DOHH2 (cell line): ENCODE results near the gene CNTF.

Experiments
- H3F3A ChIP-seq: fragments of 200-600 bp; sonication (generic), shearing (Covaris generic); 2 replicates; pipeline ENCODE4 v1.6.0; 2016; ENCODE audit warnings: antibody characterized with exemption, mild to moderate bottlenecking; ENCODE audit not compliant: control insufficient read depth, insufficient read depth
- H3K27ac ChIP-seq: fragments of 200-600 bp; sonication (generic); 2 replicates; pipeline ENCODE4 v1.5.1; 2014; ENCODE audit warnings: low read depth, mild to moderate bottlenecking, low read length, moderate library complexity
- H3K27me3 ChIP-seq: fragments of 200-600 bp; sonication (generic); 2 replicates; pipeline ENCODE4 v1.6.1; 2014; ENCODE audit warnings: mild to moderate bottlenecking, low read length, mixed read lengths; ENCODE audit not compliant: control insufficient read depth
- H3K36me3 ChIP-seq: fragments of 200-600 bp; sonication (generic); 2 replicates; pipeline ENCODE4 v1.6.1; 2014; ENCODE audit warnings: mild to moderate bottlenecking, low read length, moderate library complexity, mixed read lengths; ENCODE audit not compliant: control insufficient read depth
- H3K4me1 ChIP-seq: fragments of 200-600 bp; sonication (generic); 2 replicates; pipeline ENCODE4 v1.6.1; 2014; ENCODE audit warnings: mild to moderate bottlenecking, low read length, mixed read lengths; ENCODE audit not compliant: control insufficient read depth
- H3K4me2 ChIP-seq: fragments of 200-600 bp; sonication (generic); 2 replicates; pipeline ENCODE4 v1.6.0; 2014; ENCODE audit warnings: mild to moderate bottlenecking, low read length, moderate library complexity
- H3K4me3 ChIP-seq: fragments of 200-600 bp; sonication (generic); 2 replicates; pipeline ENCODE4 v1.5.1; 2014; ENCODE audit warnings: mild to moderate bottlenecking, low read length, mixed read lengths
- H3K79me2 ChIP-seq: fragments of 200-600 bp; sonication (generic); 2 replicates; pipeline ENCODE4 v1.6.1; 2014; ENCODE audit warnings: mild to moderate bottlenecking, low read length, mixed read lengths; ENCODE audit not compliant: control insufficient read depth
- H3K9me2 ChIP-seq: fragments of 200-600 bp; sonication (generic); replicated peaks from 2 replicates; pipeline ENCODE4 v1.6.1; 2014; ENCODE audit warnings: mild to moderate bottlenecking, low read length, mixed read lengths; ENCODE audit not compliant: control insufficient read depth
- H3K9me3 ChIP-seq: fragments of 200-600 bp; sonication (generic); 2 replicates; pipeline ENCODE4 v1.6.1; 2014; ENCODE audit warnings: antibody characterized with exemption, low read length, mixed read lengths; ENCODE audit not compliant: control insufficient read depth, insufficient read depth
- H4K20me1 ChIP-seq: fragments of 200-600 bp; sonication (generic); 2 replicates; pipeline ENCODE4 v1.6.0; 2014; ENCODE audit warnings: low read depth, mild to moderate bottlenecking, antibody characterized with exemption, low read length, moderate library complexity; ENCODE audit not compliant: control insufficient read depth, insufficient read depth
- EZH2phosphoT487 ChIP-seq: fragments of 200-600 bp; sonication (generic); IDR thresholded peaks from 2 replicates; pipeline ENCODE4 v1.6.1; 2017; ENCODE audit warnings: borderline replicate concordance, mild to moderate bottlenecking, antibody characterized with exemption, low read length, moderate library complexity, mixed read lengths
- TF ChIP-seq, protein P1 (sequence below): fragments of 200-600 bp; sonication (generic); IDR thresholded peaks from one replicate; pipeline ENCODE4 v1.5.1; 2014; ENCODE audit warnings: antibody characterized with exemption, mild to moderate bottlenecking, low read depth, low read length; ENCODE audit not compliant: poor library complexity, severe bottlenecking

The CNTF gene

DNA sequence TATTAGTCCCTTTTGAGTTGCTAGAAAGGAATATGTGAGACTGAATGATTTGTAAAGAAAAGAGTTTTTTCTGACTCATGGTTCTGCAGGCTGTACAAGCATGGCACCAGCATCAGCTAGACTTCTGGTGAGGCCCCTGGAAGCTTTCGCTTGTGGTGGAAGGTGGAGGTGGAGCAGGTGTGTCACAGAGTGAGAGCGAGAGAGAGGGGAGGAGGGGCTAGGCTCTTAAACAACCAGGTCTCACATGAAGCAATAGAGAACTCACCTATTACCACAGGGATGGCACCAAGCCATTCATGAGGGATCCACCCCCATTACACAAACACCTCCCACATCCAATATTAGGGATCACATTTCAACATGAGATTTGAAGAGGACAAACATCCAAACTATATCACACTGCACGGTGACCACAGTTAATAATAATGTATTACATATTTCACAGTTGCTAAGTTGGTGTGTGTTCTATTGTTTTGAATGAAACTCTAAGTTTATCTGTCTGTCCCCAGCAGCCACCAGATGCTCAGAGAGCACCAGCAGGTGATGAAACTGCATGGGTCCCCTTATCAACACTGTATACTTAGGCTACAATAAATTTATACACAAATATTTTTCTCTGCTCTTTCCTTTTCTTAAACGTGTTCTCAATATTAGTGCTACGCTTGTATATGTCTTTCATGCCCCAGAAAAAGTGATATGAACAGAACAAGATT, 29.5 kb upstream of the CNTF start:
- no peak overlapping the region for H3K4me2 ChIP-seq
- no peak overlapping the region for H3K4me3 ChIP-seq
- H3K9me2 ChIP-seq, result no peaks in the 10 kb centered on the region
- H4K20me1 ChIP-seq, result peaks cover 17% of the 10 kb centered on the region
- H3K79me2 ChIP-seq, result peaks cover 99% of the 10 kb centered on the region
- TF ChIP-seq, protein P1, sequence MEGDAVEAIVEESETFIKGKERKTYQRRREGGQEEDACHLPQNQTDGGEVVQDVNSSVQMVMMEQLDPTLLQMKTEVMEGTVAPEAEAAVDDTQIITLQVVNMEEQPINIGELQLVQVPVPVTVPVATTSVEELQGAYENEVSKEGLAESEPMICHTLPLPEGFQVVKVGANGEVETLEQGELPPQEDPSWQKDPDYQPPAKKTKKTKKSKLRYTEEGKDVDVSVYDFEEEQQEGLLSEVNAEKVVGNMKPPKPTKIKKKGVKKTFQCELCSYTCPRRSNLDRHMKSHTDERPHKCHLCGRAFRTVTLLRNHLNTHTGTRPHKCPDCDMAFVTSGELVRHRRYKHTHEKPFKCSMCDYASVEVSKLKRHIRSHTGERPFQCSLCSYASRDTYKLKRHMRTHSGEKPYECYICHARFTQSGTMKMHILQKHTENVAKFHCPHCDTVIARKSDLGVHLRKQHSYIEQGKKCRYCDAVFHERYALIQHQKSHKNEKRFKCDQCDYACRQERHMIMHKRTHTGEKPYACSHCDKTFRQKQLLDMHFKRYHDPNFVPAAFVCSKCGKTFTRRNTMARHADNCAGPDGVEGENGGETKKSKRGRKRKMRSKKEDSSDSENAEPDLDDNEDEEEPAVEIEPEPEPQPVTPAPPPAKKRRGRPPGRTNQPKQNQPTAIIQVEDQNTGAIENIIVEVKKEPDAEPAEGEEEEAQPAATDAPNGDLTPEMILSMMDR, result no peak
- no peak for TF ChIP-seq EZH2phosphoT487
- no peak overlapping the region for H3K27ac ChIP-seq
- peaks cover 91% of the 10 kb centered on the region for H3K36me3 ChIP-seq
- H3K4me1 ChIP-seq, result no peaks in the 10 kb centered on the region
- H3K27me3 ChIP-seq, result no peaks in the 10 kb centered on the region
- H3F3A ChIP-seq, result no peaks in the 10 kb centered on the region; the same call in 1 of the 2 replicates
- H3K9me3 ChIP-seq, result no peaks in the 10 kb centered on the region

DNA sequence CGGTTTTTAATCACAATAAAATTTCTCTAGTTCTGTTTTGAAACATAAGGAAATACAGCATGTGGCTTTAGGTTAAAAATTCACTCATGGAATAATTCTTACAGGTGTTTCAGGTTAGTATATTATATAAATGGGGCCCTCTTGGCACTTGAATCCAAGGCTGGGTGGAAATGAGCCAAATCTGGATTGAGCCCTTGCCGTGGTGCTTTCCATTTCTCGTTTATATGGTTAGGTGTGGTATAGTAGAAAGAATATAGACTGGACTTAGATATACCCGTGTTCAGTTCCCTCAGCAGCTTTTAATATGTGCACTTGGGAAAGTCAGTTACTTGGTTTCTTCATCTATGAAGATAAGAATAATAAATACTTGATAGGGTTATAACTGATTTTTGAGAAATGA, 27.6 kb upstream of the CNTF start:
- Histone ChIP-seq H4K20me1 (peaks cover 17% of the 10 kb centered on the region), H3K27ac (no peak overlapping the region), H3F3A (no peaks in the 10 kb centered on the region; the same call in 1 of the 2 replicates), H3K79me2 (peaks cover 100% of the 10 kb centered on the region), H3K4me2 (no peak overlapping the region), H3K27me3 (no peaks in the 10 kb centered on the region), H3K9me3 (no peaks in the 10 kb centered on the region), H3K4me3 (no peak overlapping the region), H3K9me2 (no peaks in the 10 kb centered on the region), H3K4me1 (no peaks in the 10 kb centered on the region), H3K36me3 (peaks cover 94% of the 10 kb centered on the region)
- no peak for TF ChIP-seq EZH2phosphoT487

GRCh38 chr11:58596621-58597020, 25.8 kb upstream of the CNTF start:
- Histone ChIP-seq H3K27ac (no peak overlapping the region), H3K27me3 (no peaks in the 10 kb centered on the region), H3K4me2 (no peak overlapping the region), H3K36me3 (peaks cover 93% of the 10 kb centered on the region), H3K9me3 (no peaks in the 10 kb centered on the region), H3K79me2 (peaks cover 100% of the 10 kb centered on the region), H3K9me2 (no peaks in the 10 kb centered on the region), H3K4me1 (no peaks in the 10 kb centered on the region), H3K4me3 (no peak overlapping the region), H3F3A (no peaks in the 10 kb centered on the region; the same call in 1 of the 2 replicates), H4K20me1 (peaks cover 10% of the 10 kb centered on the region)
- TF ChIP-seq EZH2phosphoT487, result no peak
- TF ChIP-seq, protein P1, result no peak

DNA sequence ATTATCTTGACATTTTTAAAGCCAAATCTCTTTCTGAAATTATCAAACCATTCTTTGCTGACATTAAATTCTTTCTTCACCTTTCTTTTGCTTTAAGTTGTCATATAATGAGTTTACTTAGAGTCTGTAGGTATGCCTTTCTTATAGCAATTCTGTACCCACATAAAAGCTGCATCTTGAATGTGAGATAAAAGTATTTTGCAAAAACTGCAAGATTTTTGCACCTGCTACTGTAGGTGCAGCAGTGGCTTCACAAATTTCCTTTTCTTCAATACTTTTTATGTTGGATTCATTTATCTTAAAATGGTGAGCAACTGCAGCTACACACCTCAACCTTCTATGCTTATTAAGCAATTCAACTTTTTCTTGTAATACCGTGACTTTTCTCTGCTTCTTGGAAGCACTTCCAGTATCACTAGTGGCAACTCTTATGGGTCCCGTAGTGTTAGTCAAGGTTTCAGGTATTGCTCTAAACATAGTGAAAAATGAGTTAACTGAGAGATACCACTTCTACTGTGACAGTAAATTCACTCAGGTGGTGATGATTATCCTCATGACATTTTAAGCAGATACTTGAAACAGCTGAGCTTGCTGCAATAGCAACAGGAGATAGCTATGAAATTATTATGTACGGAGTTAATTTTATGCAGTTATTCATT, 24.9 kb upstream of the CNTF start:
- Histone ChIP-seq H3K4me3 (no peak overlapping the region), H3K9me2 (no peaks in the 10 kb centered on the region), H4K20me1 (peaks cover 6% of the 10 kb centered on the region), H3K4me2 (no peak overlapping the region), H3K4me1 (no peaks in the 10 kb centered on the region), H3K27me3 (no peaks in the 10 kb centered on the region), H3K27ac (no peak overlapping the region), H3K9me3 (no peaks in the 10 kb centered on the region), H3K36me3 (peaks cover 90% of the 10 kb centered on the region), H3F3A (no peaks in the 10 kb centered on the region; the same call in 1 of the 2 replicates), H3K79me2 (peaks cover 100% of the 10 kb centered on the region)
- TF ChIP-seq, protein P1, result no peak
- no peak for TF ChIP-seq EZH2phosphoT487
